Measurements from ENCODE around the gene PDE11A. TPM values are rescaled to one million over a fixed set of nuclear protein-coding genes. Genes with fewer than 3 reads are reported as not detected.

PDE11A gene
- total RNA-seq, 4 donors from 2014 or later: 0.12 TPM; not detected in 3

- no peak overlapping the region for H3K4me3 ChIP-seq
- WGBS, 2 donors: 52 to 57% methylated on average over 3 of the region's 3 CpGs
- no peaks in the 10 kb centered on the region for H3K9me3 ChIP-seq
- no peak for TF ChIP-seq POLR2A (IDR thresholded peaks at IDR 0.05)
- TF ChIP-seq, protein P1, sequence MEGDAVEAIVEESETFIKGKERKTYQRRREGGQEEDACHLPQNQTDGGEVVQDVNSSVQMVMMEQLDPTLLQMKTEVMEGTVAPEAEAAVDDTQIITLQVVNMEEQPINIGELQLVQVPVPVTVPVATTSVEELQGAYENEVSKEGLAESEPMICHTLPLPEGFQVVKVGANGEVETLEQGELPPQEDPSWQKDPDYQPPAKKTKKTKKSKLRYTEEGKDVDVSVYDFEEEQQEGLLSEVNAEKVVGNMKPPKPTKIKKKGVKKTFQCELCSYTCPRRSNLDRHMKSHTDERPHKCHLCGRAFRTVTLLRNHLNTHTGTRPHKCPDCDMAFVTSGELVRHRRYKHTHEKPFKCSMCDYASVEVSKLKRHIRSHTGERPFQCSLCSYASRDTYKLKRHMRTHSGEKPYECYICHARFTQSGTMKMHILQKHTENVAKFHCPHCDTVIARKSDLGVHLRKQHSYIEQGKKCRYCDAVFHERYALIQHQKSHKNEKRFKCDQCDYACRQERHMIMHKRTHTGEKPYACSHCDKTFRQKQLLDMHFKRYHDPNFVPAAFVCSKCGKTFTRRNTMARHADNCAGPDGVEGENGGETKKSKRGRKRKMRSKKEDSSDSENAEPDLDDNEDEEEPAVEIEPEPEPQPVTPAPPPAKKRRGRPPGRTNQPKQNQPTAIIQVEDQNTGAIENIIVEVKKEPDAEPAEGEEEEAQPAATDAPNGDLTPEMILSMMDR (IDR thresholded peaks at IDR 0.05): no peak
- intact Hi-C loops (cut with DNase I): no loop called here
- H3K27ac ChIP-seq: no peak overlapping the region
- H3K4me1 ChIP-seq: no peaks in the 10 kb centered on the region
- DNase-seq: no peak
- no peaks in the 10 kb centered on the region for H3K27me3 ChIP-seq
- H3K36me3 ChIP-seq: no peaks in the 10 kb centered on the region
These were observed 176.0 kb downstream of the PDE11A start for GRCh38 chr2:177896587-177896986.

DNA sequence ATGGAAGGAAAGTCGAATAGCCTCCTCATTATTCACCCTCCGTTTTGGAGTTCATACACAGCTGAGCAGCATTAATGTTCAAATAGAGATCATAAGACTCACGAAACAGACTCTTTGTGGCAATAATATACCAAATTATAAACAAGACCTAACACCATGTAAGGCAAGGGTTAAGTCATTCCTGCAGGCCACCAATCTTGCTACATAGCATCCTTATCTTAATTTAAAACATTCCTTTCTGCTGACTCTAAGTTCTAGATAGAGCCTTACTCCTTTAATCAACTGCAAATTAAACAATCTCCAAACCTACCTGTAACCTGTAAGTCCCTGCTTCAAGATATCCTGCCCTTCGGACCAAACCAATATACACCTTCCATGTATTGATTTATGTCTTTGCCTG lies 178.0 kb downstream of the PDE11A start:
- Histone ChIP-seq H3K4me3 (no peak overlapping the region), H3K9me3 (no peaks in the 10 kb centered on the region), H3K36me3 (no peaks in the 10 kb centered on the region), H3K27ac (no peak overlapping the region), H3K4me1 (no peaks in the 10 kb centered on the region), H3K27me3 (no peaks in the 10 kb centered on the region)
- intact Hi-C loops (cut with DNase I): no loop called here
- WGBS, 2 donors: 57 to 70% methylated on average over 4 of the region's 4 CpGs
- TF ChIP-seq, protein P1 (IDR thresholded peaks at IDR 0.05): no peak
- TF ChIP-seq POLR2A (IDR thresholded peaks at IDR 0.05): no peak
- DNase-seq: no peak

DNA sequence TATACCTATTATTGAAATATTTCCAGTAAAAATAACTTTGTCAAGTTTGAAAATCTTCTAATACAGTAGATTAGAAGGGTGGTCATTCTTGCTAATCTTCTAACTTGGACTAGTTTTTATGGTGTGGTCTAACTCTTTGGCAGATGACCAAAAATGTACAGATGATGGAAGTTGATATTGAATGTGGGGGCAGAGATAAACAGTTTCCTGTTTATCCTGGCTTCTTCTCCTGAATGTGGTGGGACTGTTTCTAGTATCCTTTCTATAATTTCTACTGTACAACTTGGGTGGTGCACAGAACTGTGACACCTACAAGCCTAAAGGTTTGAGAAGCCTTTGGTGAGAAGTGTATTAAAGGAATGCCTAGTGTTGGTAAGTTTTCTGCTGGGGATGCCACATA lies 178.7 kb downstream of the PDE11A start:
- no peak for DNase-seq
- TF ChIP-seq, protein P1 (IDR thresholded peaks at IDR 0.05): no peak
- no peak for TF ChIP-seq POLR2A (IDR thresholded peaks at IDR 0.05)
- Histone ChIP-seq H3K4me3 (no peak overlapping the region), H3K4me1 (no peaks in the 10 kb centered on the region), H3K27ac (no peak overlapping the region), H3K36me3 (no peaks in the 10 kb centered on the region), H3K27me3 (no peaks in the 10 kb centered on the region), H3K9me3 (no peaks in the 10 kb centered on the region)
- intact Hi-C loops (cut with DNase I): no loop called here

- no peak for DNase-seq
- no peak overlapping the region for H3K4me3 ChIP-seq
- no peak overlapping the region for H3K27ac ChIP-seq
- H3K4me1 ChIP-seq: no peaks in the 10 kb centered on the region
- H3K27me3 ChIP-seq: no peaks in the 10 kb centered on the region
- intact Hi-C loops (cut with DNase I): no loop called here
- WGBS, 2 donors: 78 to 80% methylated on average over 1 of the region's 1 CpG
- no peaks in the 10 kb centered on the region for H3K36me3 ChIP-seq
- TF ChIP-seq, protein P1 (IDR thresholded peaks at IDR 0.05): no peak
- no peak for TF ChIP-seq POLR2A (IDR thresholded peaks at IDR 0.05)
- H3K9me3 ChIP-seq: no peaks in the 10 kb centered on the region
These were observed 181.0 kb downstream of the PDE11A start for GRCh38 chr2:177891533-177891932.

DNA sequence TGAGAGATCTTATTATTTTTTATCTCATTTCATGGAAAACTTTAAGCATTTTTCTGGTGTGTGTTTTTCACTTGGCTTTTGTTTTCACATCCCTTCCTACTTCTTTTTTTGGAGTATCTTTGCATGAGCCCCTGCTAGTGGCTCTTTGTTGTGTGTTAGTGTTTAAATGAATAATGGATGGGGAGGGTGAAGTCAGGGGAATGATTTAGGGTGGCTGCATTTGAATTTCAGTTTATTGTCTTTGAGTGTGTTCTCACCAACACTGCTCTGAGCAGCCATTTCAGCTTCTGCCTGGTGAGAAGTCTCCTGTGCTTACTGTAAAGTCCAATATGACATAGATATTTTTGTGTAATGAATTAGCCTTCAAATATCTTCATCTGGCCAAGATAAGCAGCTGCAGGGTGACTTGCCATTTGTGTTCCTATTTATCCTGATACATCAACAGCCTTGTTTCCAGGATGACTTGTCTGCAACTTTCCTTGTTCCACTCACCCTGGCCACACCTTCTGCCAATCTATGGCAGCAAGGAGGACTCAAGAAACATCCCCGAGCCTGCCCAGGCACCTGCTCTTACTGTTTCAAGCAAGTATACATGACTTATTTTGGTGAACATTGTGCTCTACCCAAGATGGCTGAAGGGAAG lies 182.6 kb downstream of the PDE11A start:
- H3K27me3 ChIP-seq: no peaks in the 10 kb centered on the region
- 60 to 75% methylated on average over 1 of the region's 1 CpG for WGBS, 2 donors
- H3K9me3 ChIP-seq: no peaks in the 10 kb centered on the region
- H3K36me3 ChIP-seq: no peaks in the 10 kb centered on the region
- no peak overlapping the region for H3K4me3 ChIP-seq
- intact Hi-C loops (cut with DNase I): no loop called here
- no peak for TF ChIP-seq POLR2A (IDR thresholded peaks at IDR 0.05)
- no peaks in the 10 kb centered on the region for H3K4me1 ChIP-seq
- no peak for DNase-seq
- H3K27ac ChIP-seq: no peak overlapping the region

DNA sequence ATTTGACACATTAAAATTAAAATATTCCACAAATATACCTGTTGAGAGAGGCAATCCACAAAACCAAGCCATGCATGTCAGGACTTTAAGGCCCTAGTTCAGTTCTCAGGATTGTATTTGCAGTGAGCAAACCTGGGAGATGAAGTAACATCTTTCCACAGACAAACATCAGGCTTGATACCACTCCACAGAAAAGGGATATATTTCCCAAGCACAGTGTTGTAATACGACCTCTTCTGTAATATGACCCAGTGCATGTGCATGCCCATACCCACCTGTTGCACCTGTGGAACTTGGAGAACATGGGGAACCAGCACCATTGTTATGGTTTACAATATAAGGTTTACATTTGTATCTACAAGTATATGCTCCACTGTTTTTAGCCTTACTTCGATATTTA lies 184.0 kb downstream of the PDE11A start:
- no peaks in the 10 kb centered on the region for H3K36me3 ChIP-seq
- no peak overlapping the region for H3K4me3 ChIP-seq
- H3K27ac ChIP-seq: no peak overlapping the region
- TF ChIP-seq, protein P1 (IDR thresholded peaks at IDR 0.05): no peak
- no peak for TF ChIP-seq POLR2A (IDR thresholded peaks at IDR 0.05)
- 56 to 59% methylated on average over 2 of the region's 2 CpGs for WGBS, 2 donors
- H3K9me3 ChIP-seq: no peaks in the 10 kb centered on the region
- intact Hi-C loops (cut with DNase I): no loop called here
- H3K4me1 ChIP-seq: no peaks in the 10 kb centered on the region
- H3K27me3 ChIP-seq: no peaks in the 10 kb centered on the region
- DNase-seq: no peak

Measured in esophagus squamous epithelium (tissue), 5 donors.